DND-41 (cell line): Measurements from ENCODE around the gene TMEM182.

Experiments used
- EZH2 ChIP-seq: IDR thresholded peaks from 3 replicates; pipeline ENCODE4 v1.6.1; 2012; ENCODE audit warnings: borderline replicate concordance, low read depth, mild to moderate bottlenecking, moderate library complexity, low read length, inconsistent platforms; ENCODE audit not compliant: severe bottlenecking
- TF ChIP-seq, protein P1 (sequence below): IDR thresholded peaks from 2 replicates; pipeline ENCODE4 v1.5.1; 2012; ENCODE audit warnings: borderline replicate concordance, low read length, moderate library complexity, mild to moderate bottlenecking; ENCODE audit not compliant: poor library complexity, severe bottlenecking; ENCODE audit errors: extremely low read depth

GRCh38 chr2:102758439-102758838 lies 3.4 kb upstream of the TMEM182 start:
- TF ChIP-seq, protein P1, sequence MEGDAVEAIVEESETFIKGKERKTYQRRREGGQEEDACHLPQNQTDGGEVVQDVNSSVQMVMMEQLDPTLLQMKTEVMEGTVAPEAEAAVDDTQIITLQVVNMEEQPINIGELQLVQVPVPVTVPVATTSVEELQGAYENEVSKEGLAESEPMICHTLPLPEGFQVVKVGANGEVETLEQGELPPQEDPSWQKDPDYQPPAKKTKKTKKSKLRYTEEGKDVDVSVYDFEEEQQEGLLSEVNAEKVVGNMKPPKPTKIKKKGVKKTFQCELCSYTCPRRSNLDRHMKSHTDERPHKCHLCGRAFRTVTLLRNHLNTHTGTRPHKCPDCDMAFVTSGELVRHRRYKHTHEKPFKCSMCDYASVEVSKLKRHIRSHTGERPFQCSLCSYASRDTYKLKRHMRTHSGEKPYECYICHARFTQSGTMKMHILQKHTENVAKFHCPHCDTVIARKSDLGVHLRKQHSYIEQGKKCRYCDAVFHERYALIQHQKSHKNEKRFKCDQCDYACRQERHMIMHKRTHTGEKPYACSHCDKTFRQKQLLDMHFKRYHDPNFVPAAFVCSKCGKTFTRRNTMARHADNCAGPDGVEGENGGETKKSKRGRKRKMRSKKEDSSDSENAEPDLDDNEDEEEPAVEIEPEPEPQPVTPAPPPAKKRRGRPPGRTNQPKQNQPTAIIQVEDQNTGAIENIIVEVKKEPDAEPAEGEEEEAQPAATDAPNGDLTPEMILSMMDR: no peak
- no peak for TF ChIP-seq EZH2
